Tibial artery (tissue), 4 donors: ENCODE measurements around the gene SLC17A3.

Experiments
- DNase-seq, 2 donors: peaks; one replicate each; pipeline ENCODE4 v3.0.0-alpha.2; 2019
- H3K27ac ChIP-seq, 2 donors: fragments of 200-600 bp; sonication (generic) in 1 of 2; 1 replicate in 1 of 2; 2 replicates in 1 of 2; pipeline ENCODE4 v1.5.1; 2018 to 2019; ENCODE audit warnings: mild to moderate bottlenecking in 1 of 2
- H3K27me3 ChIP-seq, 2 donors: fragments of 200-600 bp; sonication (generic) in 1 of 2; one replicate each; pipeline versions ENCODE4 v1.5.1 to v1.6.0; 2016 to 2019
- H3K36me3 ChIP-seq, 3 donors: fragments of 200-600 bp; sonication (generic) in 2 of 3; one replicate each; pipeline ENCODE4 v1.5.1; 2016 to 2019; ENCODE audit warnings: mild to moderate bottlenecking in 2 of 3
- H3K4me1 ChIP-seq, 4 donors: fragments of 200-600 bp; sonication (generic) in 2 of 4; 1 replicate in 3 of 4; 2 replicates in 1 of 4; pipeline ENCODE4 v1.5.1; 2016 to 2019
- H3K4me3 ChIP-seq, 2 donors: fragments of 200-600 bp; sonication (generic) in 1 of 2; 1 replicate in 1 of 2; 2 replicates in 1 of 2; pipeline ENCODE4 v1.5.1; 2018 to 2019; ENCODE audit warnings: mild to moderate bottlenecking in 2 of 2
- H3K9me3 ChIP-seq, 3 donors: fragments of 200-600 bp; sonication (generic) in 1 of 3; one replicate each; pipeline ENCODE4 v1.5.1; 2016 to 2019
- intact Hi-C: fragments of 100-400 bp; cut with DNase I; formaldehyde crosslinking; loops from one replicate; pipeline ENCODE4 v1.15.0; 2023; ENCODE audit warnings: low total_unique reads
- TF ChIP-seq, protein P1 (sequence below), 2 experiments: fragments of 200-600 bp in 1 of 2; fragments of 450-650 bp in 1 of 2; IDR thresholded peaks; one replicate each; pipeline ENCODE4 v1.5.1; 2017 to 2019; ENCODE audit warnings: antibody characterized with exemption in 2 of 2, mild to moderate bottlenecking in 1 of 2, moderate library complexity in 1 of 2

Gene SLC17A3

GRCh38 chr6:25835442-25836283 is 38.4 kb downstream of the SLC17A3 start:
- intact Hi-C loops: no loop called here
- Histone ChIP-seq H3K4me1 (no peaks in the 10 kb centered on the region), H3K36me3 (no peaks in the 10 kb centered on the region), H3K27me3 (peaks cover 0 to 1% of the 10 kb centered on the region in 2 donors), H3K9me3 (no peaks in the 10 kb centered on the region), H3K4me3 (no peak overlapping the region), H3K27ac (no peak overlapping the region)
- no peak for DNase-seq
- TF ChIP-seq, protein P1, sequence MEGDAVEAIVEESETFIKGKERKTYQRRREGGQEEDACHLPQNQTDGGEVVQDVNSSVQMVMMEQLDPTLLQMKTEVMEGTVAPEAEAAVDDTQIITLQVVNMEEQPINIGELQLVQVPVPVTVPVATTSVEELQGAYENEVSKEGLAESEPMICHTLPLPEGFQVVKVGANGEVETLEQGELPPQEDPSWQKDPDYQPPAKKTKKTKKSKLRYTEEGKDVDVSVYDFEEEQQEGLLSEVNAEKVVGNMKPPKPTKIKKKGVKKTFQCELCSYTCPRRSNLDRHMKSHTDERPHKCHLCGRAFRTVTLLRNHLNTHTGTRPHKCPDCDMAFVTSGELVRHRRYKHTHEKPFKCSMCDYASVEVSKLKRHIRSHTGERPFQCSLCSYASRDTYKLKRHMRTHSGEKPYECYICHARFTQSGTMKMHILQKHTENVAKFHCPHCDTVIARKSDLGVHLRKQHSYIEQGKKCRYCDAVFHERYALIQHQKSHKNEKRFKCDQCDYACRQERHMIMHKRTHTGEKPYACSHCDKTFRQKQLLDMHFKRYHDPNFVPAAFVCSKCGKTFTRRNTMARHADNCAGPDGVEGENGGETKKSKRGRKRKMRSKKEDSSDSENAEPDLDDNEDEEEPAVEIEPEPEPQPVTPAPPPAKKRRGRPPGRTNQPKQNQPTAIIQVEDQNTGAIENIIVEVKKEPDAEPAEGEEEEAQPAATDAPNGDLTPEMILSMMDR (IDR thresholded peaks at IDR 0.05): no peak

- TF ChIP-seq, protein P1 (IDR thresholded peaks at IDR 0.05): no peak
- no peaks in the 10 kb centered on the region for H3K36me3 ChIP-seq
- no peaks in the 10 kb centered on the region for H3K9me3 ChIP-seq
- DNase-seq: no peak
- H3K4me1 ChIP-seq: no peaks in the 10 kb centered on the region
- peaks cover 0 to 7% of the 10 kb centered on the region in 2 donors for H3K27me3 ChIP-seq
- intact Hi-C loops: no loop called here
- H3K4me3 ChIP-seq: no peak overlapping the region
- H3K27ac ChIP-seq: no peak overlapping the region
Observed at GRCh38 chr6:25834950-25835349, 39.1 kb downstream of the SLC17A3 start.

DNA sequence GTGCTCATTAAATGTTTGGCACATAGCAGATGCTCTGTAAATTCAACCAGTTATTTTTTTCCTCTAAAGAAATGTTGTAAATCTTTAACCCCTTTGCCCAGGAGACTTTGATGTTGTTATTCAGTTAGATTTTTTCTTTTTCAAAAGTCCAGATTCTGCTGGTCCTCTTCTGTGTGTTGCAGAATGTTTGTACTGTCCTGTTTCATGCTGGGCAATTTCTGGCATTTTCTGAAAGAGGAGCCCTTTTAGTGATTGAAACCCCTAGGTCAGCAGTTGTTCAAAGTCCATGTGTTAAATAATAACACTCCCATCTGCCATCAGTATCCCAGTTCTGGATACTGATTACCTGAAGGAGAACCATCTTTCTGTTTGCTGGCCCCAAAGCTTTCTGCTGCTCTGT is 40.9 kb downstream of the SLC17A3 start:
- no peak for DNase-seq
- intact Hi-C loops: no loop called here
- Histone ChIP-seq H3K4me3 (no peak overlapping the region), H3K27me3 (peaks cover 0 to 7% of the 10 kb centered on the region in 2 donors), H3K36me3 (no peaks in the 10 kb centered on the region), H3K9me3 (no peaks in the 10 kb centered on the region), H3K27ac (no peak overlapping the region), H3K4me1 (no peaks in the 10 kb centered on the region)
- TF ChIP-seq, protein P1 (IDR thresholded peaks at IDR 0.05): no peak

DNA sequence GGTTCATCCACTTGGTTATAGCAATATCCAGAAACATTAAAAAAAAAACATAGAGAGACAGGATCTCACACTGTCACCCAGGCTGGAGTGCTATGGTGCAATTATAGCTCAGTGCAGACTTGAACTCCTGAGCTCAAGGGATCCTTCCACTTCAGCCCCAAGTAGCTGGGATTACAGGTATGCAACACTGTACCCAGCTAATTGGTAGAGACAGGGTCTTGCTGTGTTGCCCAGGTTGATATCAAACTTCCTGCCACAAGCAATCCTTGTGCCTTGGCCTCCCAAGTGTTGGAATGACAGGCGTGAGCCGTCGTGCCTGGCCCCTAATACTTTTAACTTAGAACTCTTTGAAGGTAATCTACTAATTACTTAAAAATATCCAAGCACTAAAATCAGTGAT is 41.4 kb downstream of the SLC17A3 start:
- intact Hi-C loops: no loop called here

GRCh38 chr6:25832307-25832662 is 41.8 kb downstream of the SLC17A3 start:
- Histone ChIP-seq H3K27me3 (peaks cover 0 to 7% of the 10 kb centered on the region in 2 donors), H3K36me3 (no peaks in the 10 kb centered on the region), H3K4me1 (no peaks in the 10 kb centered on the region), H3K27ac (no peak overlapping the region), H3K4me3 (no peak overlapping the region), H3K9me3 (no peaks in the 10 kb centered on the region)
- TF ChIP-seq, protein P1 (IDR thresholded peaks at IDR 0.05): no peak
- DNase-seq: no peak
- intact Hi-C loops: no loop called here

More for the DNA sequence above, 41.4 kb downstream of the SLC17A3 start:
- H3K36me3 ChIP-seq: no peaks in the 10 kb centered on the region
- no peak overlapping the region for H3K4me3 ChIP-seq
- TF ChIP-seq, protein P1 (IDR thresholded peaks at IDR 0.05): no peak
- H3K9me3 ChIP-seq: no peaks in the 10 kb centered on the region
- no peak overlapping the region for H3K27ac ChIP-seq
- no peaks in the 10 kb centered on the region for H3K4me1 ChIP-seq
- DNase-seq: no peak
- H3K27me3 ChIP-seq: peaks cover 0 to 7% of the 10 kb centered on the region in 2 donors
